ENCODE results near the gene AFAP1.

- TF ChIP-seq BHLHE40 (IDR thresholded peaks at IDR 0.05; ENCODE audit: borderline replicate concordance) (no peak), CTBP1 (IDR thresholded peaks at IDR 0.05; ENCODE audit: borderline replicate concordance) (no peak)
Observed at GRCh38 chr4:7709431-7709830, 230.2 kb downstream of the AFAP1 start.
